BLaER1 treated with 17β-estradiol and CSF1 and Interleukin-3, amounts not matched to agents 10 nM and 100 nM (cell line): ENCODE measurements around the gene SPEM3.

Source experiments
- H3K27ac ChIP-seq, 11 experiments: shearing (Covaris generic); formaldehyde crosslinking; 2 replicates each; pipeline ENCODE4 v1.8.1; 2022
- H3K27me3 ChIP-seq, 11 experiments: shearing (Covaris generic); formaldehyde crosslinking; 2 replicates each; pipeline ENCODE4 v1.8.1; 2022
- H3K36me3 ChIP-seq, 11 experiments: shearing (Covaris generic); formaldehyde crosslinking; 2 replicates each; pipeline ENCODE4 v1.8.1; 2022
- H3K4me1 ChIP-seq, 10 experiments: shearing (Covaris generic); formaldehyde crosslinking; 2 replicates each; pipeline ENCODE4 v1.8.1; 2022
- H3K4me2 ChIP-seq, 11 experiments: shearing (Covaris generic); formaldehyde crosslinking; 2 replicates each; pipeline ENCODE4 v1.8.1; 2022
- H3K4me3 ChIP-seq, 10 experiments: shearing (Covaris generic); formaldehyde crosslinking; 2 replicates each; pipeline ENCODE4 v1.8.1; 2022
- H3K9ac ChIP-seq, 11 experiments: shearing (Covaris generic); formaldehyde crosslinking; 2 replicates each; pipeline ENCODE4 v1.8.1; 2022
- H3K9me3 ChIP-seq, 11 experiments: shearing (Covaris generic); formaldehyde crosslinking; replicated peaks in 1 of 11; 2 replicates each; pipeline ENCODE4 v1.8.1; 2022
- H4K20me1 ChIP-seq, 11 experiments: shearing (Covaris generic); formaldehyde crosslinking; 2 replicates each; pipeline ENCODE4 v1.8.1; 2022
- Cebpa-rat ChIP-seq, 11 experiments: shearing (Covaris generic); IDR thresholded peaks; 2 replicates each; pipeline ENCODE4 v1.8.1; 2022

SPEM3 gene

GRCh38 chr17:7448461-7448860 lies 19.8 kb downstream of the SPEM3 start:
- Histone ChIP-seq H3K9ac (no peak overlapping the region), H3K4me2 (no peak overlapping the region), H4K20me1 (peaks cover 0 to 19% (median 6%) of the 10 kb centered on the region in 11 experiments; a peak in 9 of 22 replicates), H3K27ac (no peak overlapping the region), H3K4me3 (no peak overlapping the region), H3K4me1 (peaks cover 10 to 18% (median 15%) of the 10 kb centered on the region in 10 experiments), H3K36me3 (no peaks in the 10 kb centered on the region), H3K9me3 (no peaks in the 10 kb centered on the region), H3K27me3 (peaks cover 51 to 60% (median 54%) of the 10 kb centered on the region in 11 experiments)
- TF ChIP-seq Cebpa-rat (IDR thresholded peaks at IDR 0.05), result no peak

GRCh38 chr17:7459961-7460545 lies 31.4 kb downstream of the SPEM3 start:
- Histone ChIP-seq H3K4me1 (peaks cover 13 to 26% (median 20%) of the 10 kb centered on the region in 10 experiments), H3K27me3 (no peaks in the 10 kb centered on the region), H3K9ac (no peak overlapping the region), H3K4me3 (no peak overlapping the region), H3K4me2 (peak overlapping the region in 8 of 11 experiments; percentile 10 to 52 (median 28); a peak in 10 of 22 replicates), H3K9me3 (no peaks in the 10 kb centered on the region), H4K20me1 (no peaks in the 10 kb centered on the region; a peak in 2 of 22 replicates), H3K27ac (peak overlapping the region in 10 of 11 experiments; percentile 18 to 66 (median 44); a peak in 16 of 22 replicates), H3K36me3 (peaks cover 26 to 49% (median 36%) of the 10 kb centered on the region in 11 experiments)
- no peak for TF ChIP-seq Cebpa-rat (IDR thresholded peaks at IDR 0.05)

- Histone ChIP-seq H4K20me1 (no peaks in the 10 kb centered on the region; a peak in 2 of 22 replicates), H3K9ac (no peak overlapping the region), H3K27ac (peak overlapping the region in 7 of 11 experiments; percentile 37 to 66 (median 49); a peak in 10 of 22 replicates), H3K27me3 (no peaks in the 10 kb centered on the region), H3K4me2 (peak overlapping the region in 6 of 11 experiments; percentile 10 to 52 (median 36); a peak in 7 of 22 replicates), H3K36me3 (peaks cover 33 to 58% (median 43%) of the 10 kb centered on the region in 11 experiments), H3K4me1 (peaks cover 12 to 29% (median 21%) of the 10 kb centered on the region in 10 experiments), H3K4me3 (no peak overlapping the region), H3K9me3 (no peaks in the 10 kb centered on the region)
- no peak for TF ChIP-seq Cebpa-rat (IDR thresholded peaks at IDR 0.05)
Measured at GRCh38 chr17:7460850-7461660, 32.4 kb downstream of the SPEM3 start.

DNA sequence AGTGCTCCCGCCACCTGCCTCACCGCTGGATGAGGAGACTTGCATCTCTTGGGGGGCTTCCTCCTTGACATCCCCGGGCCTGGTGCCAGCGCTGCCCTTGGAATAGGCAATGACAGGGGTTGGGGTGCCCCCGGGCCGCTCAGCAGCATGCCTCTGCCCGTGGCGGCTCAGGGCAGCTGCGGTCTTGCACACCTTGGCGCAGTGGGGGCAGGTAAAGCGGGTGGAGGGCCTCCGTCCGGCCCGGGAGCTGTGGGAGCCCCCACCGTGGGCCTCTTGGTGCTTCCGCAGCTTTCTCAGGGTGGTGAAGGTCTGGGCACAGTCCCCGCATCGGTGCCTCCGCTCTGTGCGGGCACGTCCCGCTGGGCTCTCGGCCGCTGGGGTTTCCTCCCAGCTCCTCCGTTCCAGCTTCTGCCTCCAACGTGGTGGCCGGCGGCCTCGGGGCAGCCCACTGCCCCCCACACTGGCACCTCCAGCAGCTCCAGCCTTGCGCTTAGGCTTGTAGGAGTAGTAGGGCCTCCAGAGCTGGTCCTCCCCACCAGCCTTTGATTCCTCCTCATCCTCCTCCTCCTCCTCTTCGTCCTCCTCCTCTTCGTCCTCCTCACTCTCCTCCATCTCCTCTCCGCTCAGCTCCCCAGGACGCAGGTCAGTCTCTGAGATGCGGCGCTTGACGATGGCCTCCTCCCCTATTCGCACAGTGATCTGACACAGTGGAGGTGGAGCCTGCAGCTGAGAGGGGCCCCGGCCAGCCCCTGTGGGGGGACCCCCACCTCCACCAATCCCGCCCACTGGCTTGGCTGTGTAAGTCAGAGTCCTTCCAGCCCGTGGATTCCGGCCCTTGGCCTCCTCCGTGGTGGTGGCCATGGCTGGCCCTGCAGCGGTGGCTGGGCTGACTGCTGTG lies 34.1 kb downstream of the SPEM3 start:
- TF ChIP-seq Cebpa-rat (IDR thresholded peaks at IDR 0.05), result no peak
- Histone ChIP-seq H3K4me2 (no peak overlapping the region), H3K36me3 (peaks cover 42 to 75% (median 54%) of the 10 kb centered on the region in 11 experiments)

DNA sequence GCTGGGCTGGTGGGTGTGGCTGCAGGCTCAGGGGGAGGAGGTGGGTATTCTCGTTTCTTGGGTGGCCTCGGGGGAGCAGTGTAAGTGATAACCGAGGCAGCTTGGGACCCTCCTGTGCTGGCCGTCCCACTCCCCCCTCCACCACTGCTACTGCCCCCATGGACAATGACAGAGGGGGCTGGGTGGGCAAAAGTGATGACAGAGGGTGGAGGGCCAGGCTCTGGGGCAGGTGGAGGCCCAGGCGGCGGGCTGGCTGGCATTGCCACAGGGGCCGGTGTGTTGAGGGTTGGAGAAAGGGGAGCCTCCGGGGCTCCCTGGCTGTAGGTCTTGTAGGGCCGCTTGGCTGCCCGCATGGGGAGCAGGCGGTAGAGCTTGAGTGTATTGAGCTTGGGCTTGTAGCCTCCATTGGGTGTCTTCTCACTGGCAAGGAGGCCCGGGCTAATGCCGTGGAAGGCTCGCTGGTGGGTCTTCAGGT lies 34.8 kb downstream of the SPEM3 start:
- Histone ChIP-seq H3K4me3 (no peak overlapping the region), H3K27ac (no peak overlapping the region), H4K20me1 (peaks cover 0 to 19% (median 0%) of the 10 kb centered on the region in 11 experiments; a peak in 6 of 22 replicates), H3K4me1 (peaks cover 19 to 41% (median 31%) of the 10 kb centered on the region in 10 experiments), H3K36me3 (peaks cover 42 to 74% (median 54%) of the 10 kb centered on the region in 11 experiments), H3K9me3 (no peaks in the 10 kb centered on the region), H3K27me3 (no peaks in the 10 kb centered on the region), H3K9ac (no peak overlapping the region), H3K4me2 (no peak overlapping the region)
- TF ChIP-seq Cebpa-rat (IDR thresholded peaks at IDR 0.05), result no peak

More for the DNA sequence above, 34.1 kb downstream of the SPEM3 start:
- no peak overlapping the region for H3K9ac ChIP-seq
- H3K27ac ChIP-seq, result no peak overlapping the region
- H4K20me1 ChIP-seq, result peaks cover 0 to 13% (median 0%) of the 10 kb centered on the region in 11 experiments; a peak in 6 of 22 replicates
- no peak overlapping the region for H3K4me3 ChIP-seq
- peaks cover 14 to 34% (median 26%) of the 10 kb centered on the region in 10 experiments for H3K4me1 ChIP-seq
- no peaks in the 10 kb centered on the region for H3K27me3 ChIP-seq
- no peaks in the 10 kb centered on the region for H3K9me3 ChIP-seq

GRCh38 chr17:7464081-7464480 lies 35.4 kb downstream of the SPEM3 start:
- Histone ChIP-seq H4K20me1 (peaks cover 0 to 26% (median 0%) of the 10 kb centered on the region in 11 experiments; a peak in 6 of 22 replicates), H3K9me3 (no peaks in the 10 kb centered on the region), H3K27ac (0 out of 22 replicates have a peak overlapping the region, but pooled peaks of 1 of the 11 experiments have one; percentile 9), H3K36me3 (peaks cover 42 to 68% (median 57%) of the 10 kb centered on the region in 11 experiments), H3K9ac (no peak overlapping the region), H3K4me3 (no peak overlapping the region), H3K4me1 (peaks cover 19 to 42% (median 31%) of the 10 kb centered on the region in 10 experiments), H3K4me2 (no peak overlapping the region), H3K27me3 (no peaks in the 10 kb centered on the region)
- TF ChIP-seq Cebpa-rat (IDR thresholded peaks at IDR 0.05), result no peak

DNA sequence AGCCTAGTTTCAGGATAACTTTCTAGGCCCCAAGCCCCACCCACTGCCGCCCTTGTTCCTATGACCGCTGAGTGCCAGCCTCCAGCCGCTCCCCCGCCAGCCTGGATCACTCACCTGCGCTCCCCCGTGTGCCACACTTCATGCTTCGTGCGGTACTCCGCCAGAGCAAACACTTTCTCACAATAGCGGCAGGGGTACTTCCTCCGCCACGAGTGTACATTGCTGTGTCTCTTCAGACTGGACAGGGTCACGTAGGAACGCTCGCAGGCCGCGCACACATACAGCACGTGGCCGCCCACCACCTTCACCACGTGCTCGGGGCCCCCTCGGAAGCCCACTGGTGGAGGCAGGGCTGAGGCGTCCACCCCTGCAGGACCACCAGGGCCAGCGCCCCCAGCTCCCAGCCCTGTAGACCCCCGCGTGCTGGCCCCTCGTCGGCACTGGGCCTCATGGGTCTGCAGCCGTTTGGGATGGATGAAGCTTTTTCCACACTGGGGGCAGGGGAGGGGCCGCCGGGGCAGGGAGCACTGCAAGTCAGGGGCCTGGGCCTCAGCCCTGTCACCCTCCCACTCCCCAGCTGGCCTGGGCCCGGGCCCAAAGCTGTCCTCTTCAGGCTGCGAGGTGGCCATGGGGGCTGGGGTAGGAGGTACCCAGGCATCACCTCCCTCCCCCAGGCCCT lies 37.1 kb downstream of the SPEM3 start:
- Histone ChIP-seq H3K36me3 (peaks cover 42 to 72% (median 56%) of the 10 kb centered on the region in 11 experiments), H3K4me2 (peak overlapping the region in 7 of 11 experiments; percentile 27 to 71 (median 66); a peak in 9 of 22 replicates), H3K4me3 (no peak overlapping the region), H3K4me1 (peaks cover 19 to 35% (median 25%) of the 10 kb centered on the region in 10 experiments), H4K20me1 (peaks cover 0 to 41% (median 6%) of the 10 kb centered on the region in 11 experiments; a peak in 7 of 22 replicates), H3K9ac (peak overlapping the region in 2 of 11 experiments; percentile 1 to 27; a peak in 2 of 22 replicates), H3K27ac (peak overlapping the region in 8 of 11 experiments; percentile 13 to 73 (median 66); a peak in 8 of 22 replicates), H3K9me3 (no peaks in the 10 kb centered on the region), H3K27me3 (no peaks in the 10 kb centered on the region)
- TF ChIP-seq Cebpa-rat (IDR thresholded peaks at IDR 0.05), result no peak
